Kidney epithelial cell (primary cell): ENCODE measurements around the gene KHDRBS1. TPM values are rescaled to one million over a fixed set of nuclear protein-coding genes. Genes with fewer than 3 reads are reported as not detected.

Source experiments
- DNase-seq: peaks from one replicate; pipeline ENCODE4 v3.0.0-alpha.2; 2010; ENCODE audit warnings: low read depth
- H3K27me3 ChIP-seq: 2 replicates; pipeline ENCODE4 v1.6.0; 2011; ENCODE audit warnings: low read length; ENCODE audit not compliant: control insufficient read depth, insufficient read depth
- H3K36me3 ChIP-seq: 2 replicates; pipeline ENCODE4 v1.5.1; 2011; ENCODE audit warnings: low read length; ENCODE audit not compliant: control insufficient read depth, insufficient read depth
- H3K4me3 ChIP-seq: 2 replicates; pipeline ENCODE4 v1.5.1; 2011; ENCODE audit warnings: low read depth, mild to moderate bottlenecking, control low read depth, low read length
- total RNA-seq: library from RNA; depleted of rRNA; stranded (reverse); fragments of >200 nt; gene quantifications from 2 replicates; pipeline ENCODE4 v1.2.3, GENCODE V29; 2015
- TF ChIP-seq, protein P1 (sequence below): IDR thresholded peaks from 2 replicates; pipeline ENCODE4 v1.5.1; 2011; ENCODE audit warnings: mild to moderate bottlenecking, moderate library complexity, low read length, control low read depth, inconsistent platforms; ENCODE audit not compliant: insufficient read depth, poor library complexity, severe bottlenecking

The KHDRBS1 gene
- total RNA-seq, 1 donor from 2014 or later = 110 TPM

GRCh38 chr1:32007591-32007940, 6.1 kb upstream of the KHDRBS1 start:
- DNase-seq = no peak
- TF ChIP-seq, protein P1, sequence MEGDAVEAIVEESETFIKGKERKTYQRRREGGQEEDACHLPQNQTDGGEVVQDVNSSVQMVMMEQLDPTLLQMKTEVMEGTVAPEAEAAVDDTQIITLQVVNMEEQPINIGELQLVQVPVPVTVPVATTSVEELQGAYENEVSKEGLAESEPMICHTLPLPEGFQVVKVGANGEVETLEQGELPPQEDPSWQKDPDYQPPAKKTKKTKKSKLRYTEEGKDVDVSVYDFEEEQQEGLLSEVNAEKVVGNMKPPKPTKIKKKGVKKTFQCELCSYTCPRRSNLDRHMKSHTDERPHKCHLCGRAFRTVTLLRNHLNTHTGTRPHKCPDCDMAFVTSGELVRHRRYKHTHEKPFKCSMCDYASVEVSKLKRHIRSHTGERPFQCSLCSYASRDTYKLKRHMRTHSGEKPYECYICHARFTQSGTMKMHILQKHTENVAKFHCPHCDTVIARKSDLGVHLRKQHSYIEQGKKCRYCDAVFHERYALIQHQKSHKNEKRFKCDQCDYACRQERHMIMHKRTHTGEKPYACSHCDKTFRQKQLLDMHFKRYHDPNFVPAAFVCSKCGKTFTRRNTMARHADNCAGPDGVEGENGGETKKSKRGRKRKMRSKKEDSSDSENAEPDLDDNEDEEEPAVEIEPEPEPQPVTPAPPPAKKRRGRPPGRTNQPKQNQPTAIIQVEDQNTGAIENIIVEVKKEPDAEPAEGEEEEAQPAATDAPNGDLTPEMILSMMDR = no peak
- no peaks in the 10 kb centered on the region for H3K36me3 ChIP-seq
- H3K27me3 ChIP-seq = no peaks in the 10 kb centered on the region
- H3K4me3 ChIP-seq = no peak overlapping the region

DNA sequence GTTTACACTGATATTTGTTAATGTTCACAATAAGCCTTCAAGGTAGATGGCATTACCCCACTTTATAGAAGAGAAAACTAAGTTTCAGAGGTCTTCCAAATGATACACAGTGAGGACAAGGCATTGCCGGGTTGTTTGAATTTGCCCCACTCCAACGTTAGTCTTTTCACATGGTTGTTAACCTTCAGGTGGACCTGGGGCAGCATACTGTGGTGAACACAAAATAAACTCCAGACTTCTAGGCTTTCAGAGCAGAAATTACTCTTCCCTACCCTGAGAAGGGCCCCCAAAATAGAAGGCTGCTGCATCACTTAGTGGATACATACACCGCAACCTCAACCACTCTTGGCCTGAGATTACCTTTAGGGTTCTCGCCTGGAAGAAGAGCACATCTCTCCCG, 3.4 kb upstream of the KHDRBS1 start:
- Histone ChIP-seq H3K36me3 (no peaks in the 10 kb centered on the region), H3K27me3 (no peaks in the 10 kb centered on the region), H3K4me3 (no peak overlapping the region)
- DNase-seq = no peak
- TF ChIP-seq, protein P1 = no peak

DNA sequence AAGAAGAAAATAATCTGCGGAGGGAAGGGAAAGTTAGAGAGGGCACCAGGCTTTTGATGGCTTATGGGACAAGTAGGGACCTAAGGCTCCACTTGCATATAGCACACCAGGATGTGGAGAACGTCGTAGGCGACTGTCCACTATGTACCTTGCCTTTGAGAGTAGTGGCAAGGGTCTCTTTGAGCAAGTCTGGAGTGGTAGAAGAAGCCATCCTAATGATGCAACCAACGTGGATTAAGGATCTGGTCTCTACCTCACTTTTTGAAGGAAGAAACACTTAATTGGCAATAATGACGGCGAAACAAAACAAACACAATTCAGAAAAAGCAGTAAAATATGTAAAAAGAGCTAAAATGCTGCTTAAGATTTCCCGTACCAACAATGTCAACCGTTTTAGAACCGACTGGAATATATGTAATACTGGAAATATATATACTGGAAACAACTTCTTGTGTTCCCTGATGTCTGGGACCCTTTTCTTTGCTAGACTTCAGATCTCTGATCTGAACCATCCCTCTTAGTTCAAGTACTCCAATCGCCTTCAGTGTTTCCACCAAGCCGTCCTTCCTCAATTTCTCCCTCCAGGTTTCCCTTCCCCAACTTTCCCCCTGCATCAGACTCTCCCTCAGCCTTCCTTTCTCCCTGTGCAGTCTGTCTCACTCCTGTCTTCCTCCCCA, 821 bp upstream of the KHDRBS1 start:
- H3K36me3 ChIP-seq = no peaks in the 10 kb centered on the region
- H3K27me3 ChIP-seq = no peaks in the 10 kb centered on the region
- TF ChIP-seq, protein P1 = no peak
- H3K4me3 ChIP-seq = peak overlapping the region; percentile 37
- DNase-seq = no peak

DNA sequence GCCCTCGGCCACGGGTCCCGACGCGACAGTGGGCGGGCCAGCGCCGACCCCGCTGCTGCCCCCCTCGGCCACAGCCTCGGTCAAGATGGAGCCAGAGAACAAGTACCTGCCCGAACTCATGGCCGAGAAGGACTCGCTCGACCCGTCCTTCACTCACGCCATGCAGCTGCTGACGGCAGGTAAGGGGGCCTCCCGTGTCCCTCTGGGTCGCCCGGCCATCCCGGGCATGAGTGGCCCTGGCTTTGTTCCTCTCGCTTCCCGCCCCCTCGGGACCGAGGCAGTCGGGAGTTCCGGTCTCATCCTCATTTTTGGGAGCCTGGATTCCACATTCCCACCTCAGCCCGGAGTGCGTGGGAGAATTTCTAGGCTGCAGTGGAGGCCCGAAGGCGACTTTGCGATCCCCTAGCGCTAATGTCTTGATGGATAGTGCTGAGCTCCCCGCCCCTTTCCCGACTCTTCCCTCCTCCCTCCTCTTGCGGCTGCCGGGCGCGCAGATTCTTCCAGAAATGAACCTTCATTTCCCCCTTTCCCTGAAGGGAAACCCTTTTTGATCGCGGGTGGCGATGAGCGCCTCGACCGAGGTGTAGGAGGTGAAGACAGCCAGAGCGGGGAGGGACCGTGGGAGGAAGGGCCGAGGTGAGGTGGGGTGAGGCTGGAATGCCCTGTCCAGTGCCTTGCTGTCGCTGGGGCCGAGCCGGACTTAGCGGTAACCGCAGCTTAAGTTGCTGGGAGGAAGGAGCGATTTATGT, 705 bp downstream of the KHDRBS1 start:
- DNase-seq = no peak
- TF ChIP-seq, protein P1 = no peak
- H3K4me3 ChIP-seq = peak overlapping the region; percentile 100
- H3K36me3 ChIP-seq = no peaks in the 10 kb centered on the region
- H3K27me3 ChIP-seq = no peaks in the 10 kb centered on the region

DNA sequence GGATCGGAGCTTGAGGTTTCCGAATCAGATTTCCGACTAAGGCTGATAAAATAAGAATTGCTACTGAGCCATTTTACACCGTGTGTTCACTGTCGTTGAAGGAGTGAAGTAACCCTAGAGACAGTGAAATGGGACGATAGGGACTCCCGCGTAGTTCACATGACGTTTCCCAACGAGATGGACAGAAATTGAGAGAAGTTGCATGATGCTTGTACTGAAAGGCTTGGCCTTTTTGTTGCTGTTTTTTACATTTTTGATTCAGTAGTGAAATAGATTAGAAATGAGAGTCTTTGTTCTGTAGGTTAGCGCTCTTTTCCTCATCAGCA, 1.2 kb downstream of the KHDRBS1 start:
- DNase-seq = no peak
- H3K4me3 ChIP-seq = peak overlapping the region; percentile 100
- TF ChIP-seq, protein P1 = no peak
- no peaks in the 10 kb centered on the region for H3K27me3 ChIP-seq
- no peaks in the 10 kb centered on the region for H3K36me3 ChIP-seq
